H9 (cell line): Measurements from ENCODE around the gene SKIC2. TPM values are rescaled to one million over a fixed set of nuclear protein-coding genes. Genes with fewer than 3 reads are reported as not detected.

Source experiments
- DNase-seq: peaks from one replicate; pipeline ENCODE4 v3.0.0-alpha.2; 2017
- H2AFZ ChIP-seq: one replicate; pipeline ENCODE4 v1.6.1; 2013; ENCODE audit warnings: mild to moderate bottlenecking, low read length, control low read depth, moderate library complexity
- H2AK5ac ChIP-seq: 2 replicates; pipeline ENCODE4 v1.6.1; 2013; ENCODE audit warnings: low read length, control low read depth, mixed read lengths; ENCODE audit not compliant: insufficient read length
- H2BK120ac ChIP-seq: one replicate; pipeline ENCODE4 v1.6.1; 2013; ENCODE audit warnings: low read depth, mild to moderate bottlenecking, low read length, control low read depth, inconsistent platforms; ENCODE audit not compliant: poor library complexity, severe bottlenecking
- H2BK12ac ChIP-seq: 2 replicates; pipeline ENCODE4 v1.6.1; 2013; ENCODE audit warnings: low read length, control low read depth, mixed read lengths, low read depth; ENCODE audit not compliant: insufficient read length
- H2BK15ac ChIP-seq: 2 replicates; pipeline ENCODE4 v1.6.1; 2013; ENCODE audit warnings: low read depth, low read length, control low read depth
- H2BK20ac ChIP-seq: one replicate; pipeline ENCODE4 v1.6.1; 2013; ENCODE audit warnings: low read depth, mild to moderate bottlenecking, low read length, control low read depth, inconsistent platforms; ENCODE audit not compliant: poor library complexity, severe bottlenecking
- H2BK5ac ChIP-seq: 2 replicates; pipeline ENCODE4 v1.6.1; 2013; ENCODE audit warnings: low read length, control low read depth, mixed read lengths; ENCODE audit not compliant: insufficient read length
- H3K14ac ChIP-seq: 2 replicates; pipeline ENCODE4 v1.6.1; 2013; ENCODE audit warnings: low read length, control low read depth; ENCODE audit not compliant: insufficient read depth
- H3K18ac ChIP-seq: 2 replicates; pipeline ENCODE4 v1.6.1; 2013; ENCODE audit warnings: low read depth, mild to moderate bottlenecking, mixed read lengths, low read length, control low read depth; ENCODE audit not compliant: insufficient read length
- H3K23ac ChIP-seq: 2 replicates; pipeline ENCODE4 v1.6.1; 2013; ENCODE audit warnings: low read length, control low read depth, mixed read lengths, low read depth; ENCODE audit not compliant: insufficient read length
- H3K23me2 ChIP-seq: 2 replicates; pipeline ENCODE4 v1.6.1; 2013; ENCODE audit warnings: low read depth, mild to moderate bottlenecking, mixed read lengths, low read length, control low read depth; ENCODE audit not compliant: insufficient read length, poor library complexity, severe bottlenecking
- H3K27ac ChIP-seq: 2 replicates; pipeline ENCODE4 v1.5.1; 2013; ENCODE audit warnings: low read length, control low read depth, mixed read lengths, low read depth; ENCODE audit not compliant: insufficient read length
- H3K27me3 ChIP-seq: 2 replicates; pipeline ENCODE4 v1.6.1; 2013; ENCODE audit warnings: low read length, control low read depth, inconsistent platforms; ENCODE audit not compliant: insufficient read depth
- H3K4ac ChIP-seq: 2 replicates; pipeline ENCODE4 v1.6.1; 2013; ENCODE audit warnings: low read depth, mild to moderate bottlenecking, control low read depth, inconsistent platforms, low read length, moderate library complexity
- H3K4me1 ChIP-seq: 2 replicates; pipeline ENCODE4 v1.6.1; 2013; ENCODE audit warnings: low read length, control low read depth, inconsistent platforms; ENCODE audit not compliant: insufficient read depth
- H3K4me2 ChIP-seq: 2 replicates; pipeline ENCODE4 v1.6.1; 2013; ENCODE audit warnings: low read length, control low read depth, mixed read lengths; ENCODE audit not compliant: insufficient read length, insufficient read depth
- H3K56ac ChIP-seq: 2 replicates; pipeline ENCODE4 v1.6.1; 2013; ENCODE audit warnings: low read depth, mild to moderate bottlenecking, mixed read lengths, low read length, control low read depth; ENCODE audit not compliant: insufficient read length
- H3K79me1 ChIP-seq: 2 replicates; pipeline ENCODE4 v1.6.1; 2013; ENCODE audit warnings: low read depth, mild to moderate bottlenecking, moderate library complexity, low read length, control low read depth, inconsistent platforms; ENCODE audit not compliant: insufficient read depth, poor library complexity, severe bottlenecking
- H3K79me2 ChIP-seq: 2 replicates; pipeline ENCODE4 v1.6.1; 2013; ENCODE audit warnings: low read length, control low read depth, inconsistent platforms; ENCODE audit not compliant: insufficient read depth
- H3K9ac ChIP-seq: 2 replicates; pipeline ENCODE4 v1.6.1; 2013; ENCODE audit warnings: low read length, control low read depth, mixed read lengths; ENCODE audit not compliant: insufficient read length; ENCODE audit errors: extremely low read depth
- H3K9me3 ChIP-seq: one replicate; pipeline ENCODE4 v1.6.1; 2013; ENCODE audit warnings: low read depth, low read length, inconsistent platforms; ENCODE audit not compliant: control insufficient read depth
- H3T11ph ChIP-seq: one replicate; pipeline ENCODE4 v1.6.1; 2013; ENCODE audit warnings: mild to moderate bottlenecking, low read length, control low read depth, inconsistent platforms
- H4K20me1 ChIP-seq: one replicate; pipeline ENCODE4 v1.6.1; 2013; ENCODE audit not compliant: control insufficient read depth, insufficient read length, insufficient read depth
- H4K5ac ChIP-seq: 2 replicates; pipeline ENCODE4 v1.6.1; 2013; ENCODE audit warnings: low read depth, mild to moderate bottlenecking, mixed read lengths, low read length, control low read depth; ENCODE audit not compliant: insufficient read length
- H4K8ac ChIP-seq: replicated peaks from 2 replicates; pipeline ENCODE4 v1.6.1; 2013; ENCODE audit warnings: low read length, control low read depth, mixed read lengths, low read depth; ENCODE audit not compliant: insufficient read length
- H4K91ac ChIP-seq: 2 replicates; pipeline ENCODE4 v1.6.1; 2013; ENCODE audit warnings: low read depth, mild to moderate bottlenecking, moderate library complexity, mixed read lengths, low read length, control low read depth; ENCODE audit not compliant: insufficient read length
- H3K27ac Mint-ChIP-seq, 3 experiments: 2 replicates in 2 of 3; 3 replicates in 1 of 3; pipeline ENCODE4 v1.8.0; 2020 to 2021; ENCODE audit warnings: mixed read lengths in 3 of 3, mild to moderate bottlenecking in 1 of 3, moderate library complexity in 1 of 3
- H3K27me3 Mint-ChIP-seq: 2 replicates; pipeline ENCODE4 v1.8.0; 2021; ENCODE audit warnings: low read depth, mild to moderate bottlenecking, moderate library complexity, mixed read lengths
- H3K36me3 Mint-ChIP-seq, 3 experiments: 2 replicates in 2 of 3; 3 replicates in 1 of 3; pipeline ENCODE4 v1.8.0; 2020 to 2021; ENCODE audit warnings: low read depth in 3 of 3, mixed read lengths in 3 of 3; ENCODE audit not compliant: insufficient read depth in 1 of 3
- H3K4me1 Mint-ChIP-seq, 2 experiments: 2 replicates each; pipeline ENCODE4 v1.8.0; 2020; ENCODE audit warnings: mixed read lengths in 2 of 2
- H3K4me3 Mint-ChIP-seq, 2 experiments: 2 replicates in 1 of 2; 3 replicates in 1 of 2; pipeline ENCODE4 v1.8.0; 2020 to 2021; ENCODE audit warnings: mild to moderate bottlenecking in 2 of 2, mixed read lengths in 2 of 2, moderate library complexity in 1 of 2
- H3K9me3 Mint-ChIP-seq, 2 experiments: 2 replicates in 1 of 2; 3 replicates in 1 of 2; pipeline ENCODE4 v1.8.0; 2020; ENCODE audit warnings: mild to moderate bottlenecking in 2 of 2, mixed read lengths in 2 of 2, moderate library complexity in 1 of 2
- CTCF ChIP-seq: fragments of 200-600 bp; sonication (generic); conservative IDR thresholded peaks from 3 replicates; pipeline ENCODE4 v1.8.0; 2021; ENCODE audit warnings: antibody characterized with exemption, mild to moderate bottlenecking
- WGBS: extraction: QIAGEN DNeasy Blood & Tissue Kit; methylation state at CpG from one replicate; pipeline ENCODE4 v1.1.7; 2013; ENCODE audit warnings: missing lambda C conversion rate, low lambda C conversion rate, mixed read lengths; ENCODE audit not compliant: insufficient read length; ENCODE audit errors: extremely low coverage; 5-methylcytosine and 5-hydroxymethylcytosine counted together
- total RNA-seq: library from RNA; stranded (reverse); gene quantifications from 2 replicates; pipeline ENCODE4 v1.2.1, GENCODE V29; 2021

SKIC2 gene
- total RNA-seq, 1 experiment from 2014 or later: 86.2 TPM

GRCh38 chr6:31927863-31928671 lies 30.9 kb upstream of the SKIC2 start:
- Histone ChIP-seq H2BK120ac (no peak overlapping the region), H4K91ac (no peak overlapping the region), H3K4me2 (no peak overlapping the region), H4K20me1 (no peaks in the 10 kb centered on the region), H3K4me1 (no peaks in the 10 kb centered on the region), H2BK20ac (no peak overlapping the region), H2BK15ac (no peak overlapping the region; the same call in 1 of the 2 replicates), H3K27me3 (no peaks in the 10 kb centered on the region), H3K56ac (no peak overlapping the region), H2AK5ac (no peak overlapping the region), H3T11ph (no peak overlapping the region), H3K9ac (no peak overlapping the region), H3K4ac (no peak overlapping the region), H3K79me2 (no peaks in the 10 kb centered on the region), H3K14ac (no peak overlapping the region; the same call in 1 of the 2 replicates), H2BK5ac (no peak overlapping the region), H3K79me1 (no peaks in the 10 kb centered on the region), H2BK12ac (no peak overlapping the region), H3K23me2 (no peaks in the 10 kb centered on the region), H4K8ac (no peak overlapping the region), H3K23ac (no peak overlapping the region), H3K9me3 (no peaks in the 10 kb centered on the region), H3K27ac (no peak overlapping the region), H2AFZ (no peak overlapping the region), H3K18ac (no peak overlapping the region), H4K5ac (no peak overlapping the region)
- H3K4me3 Mint-ChIP-seq: no peak overlapping the region
- no peak for DNase-seq
- no peak overlapping the region; a peak in 1 of 7 replicates for H3K27ac Mint-ChIP-seq
- peaks cover 12% of the 10 kb centered on the region for H3K27me3 Mint-ChIP-seq
- H3K36me3 Mint-ChIP-seq: peaks cover 0 to 2% (median 2%) of the 10 kb centered on the region in 3 experiments; a peak in 1 of 7 replicates
- H3K4me1 Mint-ChIP-seq: peaks cover 0 to under 1% of the 10 kb centered on the region in 2 experiments; a peak in 1 of 4 replicates
- H3K9me3 Mint-ChIP-seq: peaks cover 4 to 8% of the 10 kb centered on the region in 2 experiments; a peak in 4 of 5 replicates
- WGBS: no CpG with 5 or more reads among the region's 11 CpGs
- no peak for TF ChIP-seq CTCF
